H9 (cell line): ENCODE measurements around the gene FGFR3. TPM values are rescaled to one million over a fixed set of nuclear protein-coding genes. Genes with fewer than 3 reads are reported as not detected.

Experiments
- DNase-seq: peaks from one replicate; pipeline ENCODE4 v3.0.0-alpha.2; 2017
- H2AFZ ChIP-seq: one replicate; pipeline ENCODE4 v1.6.1; 2013; ENCODE audit warnings: mild to moderate bottlenecking, low read length, control low read depth, moderate library complexity
- H2AK5ac ChIP-seq: 2 replicates; pipeline ENCODE4 v1.6.1; 2013; ENCODE audit warnings: low read length, control low read depth, mixed read lengths; ENCODE audit not compliant: insufficient read length
- H2BK120ac ChIP-seq: one replicate; pipeline ENCODE4 v1.6.1; 2013; ENCODE audit warnings: low read depth, mild to moderate bottlenecking, low read length, control low read depth, inconsistent platforms; ENCODE audit not compliant: poor library complexity, severe bottlenecking
- H2BK12ac ChIP-seq: 2 replicates; pipeline ENCODE4 v1.6.1; 2013; ENCODE audit warnings: low read length, control low read depth, mixed read lengths, low read depth; ENCODE audit not compliant: insufficient read length
- H2BK15ac ChIP-seq: 2 replicates; pipeline ENCODE4 v1.6.1; 2013; ENCODE audit warnings: low read depth, low read length, control low read depth
- H2BK20ac ChIP-seq: one replicate; pipeline ENCODE4 v1.6.1; 2013; ENCODE audit warnings: low read depth, mild to moderate bottlenecking, low read length, control low read depth, inconsistent platforms; ENCODE audit not compliant: poor library complexity, severe bottlenecking
- H2BK5ac ChIP-seq: 2 replicates; pipeline ENCODE4 v1.6.1; 2013; ENCODE audit warnings: low read length, control low read depth, mixed read lengths; ENCODE audit not compliant: insufficient read length
- H3K14ac ChIP-seq: 2 replicates; pipeline ENCODE4 v1.6.1; 2013; ENCODE audit warnings: low read length, control low read depth; ENCODE audit not compliant: insufficient read depth
- H3K18ac ChIP-seq: 2 replicates; pipeline ENCODE4 v1.6.1; 2013; ENCODE audit warnings: low read depth, mild to moderate bottlenecking, mixed read lengths, low read length, control low read depth; ENCODE audit not compliant: insufficient read length
- H3K23ac ChIP-seq: 2 replicates; pipeline ENCODE4 v1.6.1; 2013; ENCODE audit warnings: low read length, control low read depth, mixed read lengths, low read depth; ENCODE audit not compliant: insufficient read length
- H3K23me2 ChIP-seq: 2 replicates; pipeline ENCODE4 v1.6.1; 2013; ENCODE audit warnings: low read depth, mild to moderate bottlenecking, mixed read lengths, low read length, control low read depth; ENCODE audit not compliant: insufficient read length, poor library complexity, severe bottlenecking
- H3K27ac ChIP-seq: 2 replicates; pipeline ENCODE4 v1.5.1; 2013; ENCODE audit warnings: low read length, control low read depth, mixed read lengths, low read depth; ENCODE audit not compliant: insufficient read length
- H3K27me3 ChIP-seq: 2 replicates; pipeline ENCODE4 v1.6.1; 2013; ENCODE audit warnings: low read length, control low read depth, inconsistent platforms; ENCODE audit not compliant: insufficient read depth
- H3K4ac ChIP-seq: 2 replicates; pipeline ENCODE4 v1.6.1; 2013; ENCODE audit warnings: low read depth, mild to moderate bottlenecking, control low read depth, inconsistent platforms, low read length, moderate library complexity
- H3K4me1 ChIP-seq: 2 replicates; pipeline ENCODE4 v1.6.1; 2013; ENCODE audit warnings: low read length, control low read depth, inconsistent platforms; ENCODE audit not compliant: insufficient read depth
- H3K4me2 ChIP-seq: 2 replicates; pipeline ENCODE4 v1.6.1; 2013; ENCODE audit warnings: low read length, control low read depth, mixed read lengths; ENCODE audit not compliant: insufficient read length, insufficient read depth
- H3K56ac ChIP-seq: 2 replicates; pipeline ENCODE4 v1.6.1; 2013; ENCODE audit warnings: low read depth, mild to moderate bottlenecking, mixed read lengths, low read length, control low read depth; ENCODE audit not compliant: insufficient read length
- H3K79me1 ChIP-seq: 2 replicates; pipeline ENCODE4 v1.6.1; 2013; ENCODE audit warnings: low read depth, mild to moderate bottlenecking, moderate library complexity, low read length, control low read depth, inconsistent platforms; ENCODE audit not compliant: insufficient read depth, poor library complexity, severe bottlenecking
- H3K79me2 ChIP-seq: 2 replicates; pipeline ENCODE4 v1.6.1; 2013; ENCODE audit warnings: low read length, control low read depth, inconsistent platforms; ENCODE audit not compliant: insufficient read depth
- H3K9ac ChIP-seq: 2 replicates; pipeline ENCODE4 v1.6.1; 2013; ENCODE audit warnings: low read length, control low read depth, mixed read lengths; ENCODE audit not compliant: insufficient read length; ENCODE audit errors: extremely low read depth
- H3K9me3 ChIP-seq: one replicate; pipeline ENCODE4 v1.6.1; 2013; ENCODE audit warnings: low read depth, low read length, inconsistent platforms; ENCODE audit not compliant: control insufficient read depth
- H3T11ph ChIP-seq: one replicate; pipeline ENCODE4 v1.6.1; 2013; ENCODE audit warnings: mild to moderate bottlenecking, low read length, control low read depth, inconsistent platforms
- H4K20me1 ChIP-seq: one replicate; pipeline ENCODE4 v1.6.1; 2013; ENCODE audit not compliant: control insufficient read depth, insufficient read length, insufficient read depth
- H4K5ac ChIP-seq: 2 replicates; pipeline ENCODE4 v1.6.1; 2013; ENCODE audit warnings: low read depth, mild to moderate bottlenecking, mixed read lengths, low read length, control low read depth; ENCODE audit not compliant: insufficient read length
- H4K8ac ChIP-seq: replicated peaks from 2 replicates; pipeline ENCODE4 v1.6.1; 2013; ENCODE audit warnings: low read length, control low read depth, mixed read lengths, low read depth; ENCODE audit not compliant: insufficient read length
- H4K91ac ChIP-seq: 2 replicates; pipeline ENCODE4 v1.6.1; 2013; ENCODE audit warnings: low read depth, mild to moderate bottlenecking, moderate library complexity, mixed read lengths, low read length, control low read depth; ENCODE audit not compliant: insufficient read length
- H3K27ac Mint-ChIP-seq, 3 experiments: 2 replicates in 2 of 3; 3 replicates in 1 of 3; pipeline ENCODE4 v1.8.0; 2020 to 2021; ENCODE audit warnings: mixed read lengths in 3 of 3, mild to moderate bottlenecking in 1 of 3, moderate library complexity in 1 of 3
- H3K27me3 Mint-ChIP-seq: 2 replicates; pipeline ENCODE4 v1.8.0; 2021; ENCODE audit warnings: low read depth, mild to moderate bottlenecking, moderate library complexity, mixed read lengths
- H3K36me3 Mint-ChIP-seq, 3 experiments: 2 replicates in 2 of 3; 3 replicates in 1 of 3; pipeline ENCODE4 v1.8.0; 2020 to 2021; ENCODE audit warnings: low read depth in 3 of 3, mixed read lengths in 3 of 3; ENCODE audit not compliant: insufficient read depth in 1 of 3
- H3K4me1 Mint-ChIP-seq, 2 experiments: 2 replicates each; pipeline ENCODE4 v1.8.0; 2020; ENCODE audit warnings: mixed read lengths in 2 of 2
- H3K4me3 Mint-ChIP-seq, 2 experiments: 2 replicates in 1 of 2; 3 replicates in 1 of 2; pipeline ENCODE4 v1.8.0; 2020 to 2021; ENCODE audit warnings: mild to moderate bottlenecking in 2 of 2, mixed read lengths in 2 of 2, moderate library complexity in 1 of 2
- H3K9me3 Mint-ChIP-seq, 2 experiments: 2 replicates in 1 of 2; 3 replicates in 1 of 2; pipeline ENCODE4 v1.8.0; 2020; ENCODE audit warnings: mild to moderate bottlenecking in 2 of 2, mixed read lengths in 2 of 2, moderate library complexity in 1 of 2
- CTCF ChIP-seq: fragments of 200-600 bp; sonication (generic); conservative IDR thresholded peaks from 3 replicates; pipeline ENCODE4 v1.8.0; 2021; ENCODE audit warnings: antibody characterized with exemption, mild to moderate bottlenecking
- WGBS: extraction: QIAGEN DNeasy Blood & Tissue Kit; methylation state at CpG from one replicate; pipeline ENCODE4 v1.1.7; 2013; ENCODE audit warnings: missing lambda C conversion rate, low lambda C conversion rate, mixed read lengths; ENCODE audit not compliant: insufficient read length; ENCODE audit errors: extremely low coverage; 5-methylcytosine and 5-hydroxymethylcytosine counted together
- total RNA-seq: library from RNA; stranded (reverse); gene quantifications from 2 replicates; pipeline ENCODE4 v1.2.1, GENCODE V29; 2021

FGFR3 gene
- total RNA-seq, 1 experiment from 2014 or later = 75.7 TPM

GRCh38 chr4:1812720-1813119, 19.6 kb downstream of the FGFR3 start:
- H4K5ac ChIP-seq = no peak overlapping the region
- H2AFZ ChIP-seq = no peak overlapping the region
- H3K36me3 Mint-ChIP-seq = peaks cover 13 to 35% (median 27%) of the 10 kb centered on the region in 3 experiments; a peak in 6 of 7 replicates
- 0 out of 7 replicates have a peak overlapping the region, but pooled peaks of 1 of the 3 experiments have one; percentile 43 for H3K27ac Mint-ChIP-seq
- no peak overlapping the region for H3K9ac ChIP-seq
- H3K27ac ChIP-seq = no peak overlapping the region
- no peak overlapping the region for H2BK120ac ChIP-seq
- no peak overlapping the region for H3K14ac ChIP-seq
- no peak overlapping the region for H2BK5ac ChIP-seq
- H3K4me1 ChIP-seq = no peaks in the 10 kb centered on the region
- no peak for DNase-seq
- no peaks in the 10 kb centered on the region for H4K20me1 ChIP-seq
- no peak overlapping the region for H3K56ac ChIP-seq
- H2AK5ac ChIP-seq = no peak overlapping the region
- no peaks in the 10 kb centered on the region for H3K23me2 ChIP-seq
- no peak overlapping the region for H2BK12ac ChIP-seq
- H4K91ac ChIP-seq = no peak overlapping the region
- H3K79me1 ChIP-seq = no peaks in the 10 kb centered on the region
- H2BK20ac ChIP-seq = no peak overlapping the region
- no CpG with 5 or more reads among the region's 11 CpGs for WGBS
- TF ChIP-seq CTCF = no peak
- no peaks in the 10 kb centered on the region for H3K79me2 ChIP-seq
- no peaks in the 10 kb centered on the region for H3K27me3 Mint-ChIP-seq
- no peak overlapping the region for H3K4me3 Mint-ChIP-seq
- no peaks in the 10 kb centered on the region for H3K9me3 ChIP-seq
- no peaks in the 10 kb centered on the region for H3K9me3 Mint-ChIP-seq
- no peaks in the 10 kb centered on the region for H3K27me3 ChIP-seq
- H3K4ac ChIP-seq = no peak overlapping the region
- H3K4me1 Mint-ChIP-seq = 0 out of 4 replicates have a peak, but pooled peaks cover 0 to 3% of the 10 kb centered on the region in 2 experiments
- no peak overlapping the region for H3T11ph ChIP-seq
- no peak overlapping the region for H4K8ac ChIP-seq
- no peak overlapping the region for H3K4me2 ChIP-seq
- H2BK15ac ChIP-seq = no peak overlapping the region
- H3K18ac ChIP-seq = no peak overlapping the region
- no peak overlapping the region for H3K23ac ChIP-seq
